Measurements from ENCODE around the gene FAM43A.
A peak's percentile ranks its signal among the peaks of the same experiment; 100 is the strongest.

The FAM43A gene

GRCh38 chr3:194685718-194686413 lies at the start of gene FAM43A:
Gene FAM43A, plus strand, starts transcription at chr3:194685883. Its CDS starts 944 bp downstream, at chr3:194686827.
- TF ChIP-seq CTCF (IDR thresholded peaks at IDR 0.05; ENCODE audit: insufficient read depth, low read length, poor library complexity, severe bottlenecking) = peak; percentile 21
- H3K27me3 ChIP-seq (replicated peaks; ENCODE audit: control insufficient read depth, insufficient read depth, low read length) = no peaks in the 10 kb centered on the region
- peak within 1 kb of the TSS; percentile 70 for H3K4me3 ChIP-seq (replicated peaks; ENCODE audit: low read depth, low read length)
- peak; percentile 93 for DNase-seq (ENCODE audit: extremely low read depth, insufficient read length)
- no peaks in the 10 kb centered on the region for H3K36me3 ChIP-seq (ENCODE audit: control insufficient read depth, insufficient read depth, low read length)

- Histone ChIP-seq H3K27me3 (replicated peaks; ENCODE audit: control insufficient read depth, insufficient read depth, low read length) (no peaks in the 10 kb centered on the region), H3K36me3 (ENCODE audit: control insufficient read depth, insufficient read depth, low read length) (peaks cover 12% of the 10 kb centered on the region), H3K4me3 (replicated peaks; ENCODE audit: low read depth, low read length) (no peak overlapping the region)
- no peak for TF ChIP-seq CTCF (IDR thresholded peaks at IDR 0.05; ENCODE audit: insufficient read depth, low read length, poor library complexity, severe bottlenecking)
- DNase-seq (ENCODE audit: extremely low read depth, insufficient read length) = no peak
Observed at GRCh38 chr3:194637066-194637465, 48.6 kb upstream of the FAM43A start.

GRCh38 chr3:194637541-194638400 lies 47.9 kb upstream of the FAM43A start:
- H3K36me3 ChIP-seq (ENCODE audit: control insufficient read depth, insufficient read depth, low read length) = peaks cover 14% of the 10 kb centered on the region
- no peak for TF ChIP-seq CTCF (IDR thresholded peaks at IDR 0.05; ENCODE audit: insufficient read depth, low read length, poor library complexity, severe bottlenecking)

GRCh38 chr3:194638991-194639605 lies 46.6 kb upstream of the FAM43A start:
- no peak for DNase-seq (ENCODE audit: extremely low read depth, insufficient read length)
- H3K27me3 ChIP-seq (replicated peaks; ENCODE audit: control insufficient read depth, insufficient read depth, low read length) = no peaks in the 10 kb centered on the region
- peaks cover 15% of the 10 kb centered on the region for H3K36me3 ChIP-seq (ENCODE audit: control insufficient read depth, insufficient read depth, low read length)
- H3K4me3 ChIP-seq (replicated peaks; ENCODE audit: low read depth, low read length) = no peak overlapping the region
- TF ChIP-seq CTCF (IDR thresholded peaks at IDR 0.05; ENCODE audit: insufficient read depth, low read length, poor library complexity, severe bottlenecking) = no peak

More at GRCh38 chr3:194637541-194638400, 47.9 kb upstream of the FAM43A start:
- Histone ChIP-seq H3K27me3 (replicated peaks; ENCODE audit: control insufficient read depth, insufficient read depth, low read length) (no peaks in the 10 kb centered on the region), H3K4me3 (replicated peaks; ENCODE audit: low read depth, low read length) (no peak overlapping the region)
- DNase-seq (ENCODE audit: extremely low read depth, insufficient read length) = no peak

- TF ChIP-seq CTCF (IDR thresholded peaks at IDR 0.05; ENCODE audit: insufficient read depth, low read length, poor library complexity, severe bottlenecking) = peak; percentile 30
- no peak for DNase-seq (ENCODE audit: extremely low read depth, insufficient read length)
- no peak overlapping the region for H3K4me3 ChIP-seq (replicated peaks; ENCODE audit: low read depth, low read length)
- H3K36me3 ChIP-seq (ENCODE audit: control insufficient read depth, insufficient read depth, low read length) = peaks cover 18% of the 10 kb centered on the region
- H3K27me3 ChIP-seq (replicated peaks; ENCODE audit: control insufficient read depth, insufficient read depth, low read length) = no peaks in the 10 kb centered on the region
Observed at GRCh38 chr3:194640829-194641228, 44.9 kb upstream of the FAM43A start.

All from GM06990 (cell line).